Thyroid gland (tissue), 4 donors: ENCODE results near the gene RPTOR.

Experiments used
- CTCF ChIP-seq, 6 experiments: fragments of 200-600 bp in 3 of 6; fragments of 450-650 bp in 3 of 6; sonication (generic) in 3 of 6; IDR thresholded peaks; one replicate each; pipeline ENCODE4 v1.5.1; 2016 to 2019; ENCODE audit warnings: antibody characterized with exemption in 6 of 6, mild to moderate bottlenecking in 2 of 6, inconsistent platforms in 1 of 6, moderate library complexity in 1 of 6
- POLR2A ChIP-seq, 2 donors: fragments of 450-650 bp; IDR thresholded peaks; one replicate each; pipeline ENCODE4 v1.6.1; 2017; ENCODE audit warnings: antibody characterized with exemption in 2 of 2, mild to moderate bottlenecking in 2 of 2, moderate library complexity in 1 of 2

GRCh38 chr17:80608326-80608725, 63.7 kb downstream of the RPTOR start:
- TF ChIP-seq CTCF (IDR thresholded peaks at IDR 0.05) (no peak), POLR2A (IDR thresholded peaks at IDR 0.05) (no peak)
